ENCODE results near the gene KRTAP5-2.

GRCh38 chr11:1566381-1567051 lies 31.6 kb downstream of the KRTAP5-2 start:
- TF ChIP-seq MITF (IDR thresholded peaks at IDR 0.05): no peak
- TF ChIP-seq ATF3 (IDR thresholded peaks at IDR 0.05): no peak
- no peak for TF ChIP-seq ATF3 (CRISPR knock-in tag; conservative IDR thresholded peaks at IDR 0.05)
- no peak for TF ChIP-seq CBX5 (IDR thresholded peaks at IDR 0.05; ENCODE audit: borderline replicate concordance, low read depth)
- peak in 2 of 3 experiments; percentile 51 to 72; a peak in 4 of 6 replicates for TF ChIP-seq CTCF (IDR thresholded peaks at IDR 0.05 in 2 of 3, conservative IDR thresholded peaks at IDR 0.05 in 1 of 3; ENCODE audit: insufficient read depth in 2 of 3, low read depth in 1 of 3, low read length in 3 of 3)
- TF ChIP-seq PHF8 (IDR thresholded peaks at IDR 0.05; ENCODE audit: borderline replicate concordance, low read length): no peak
- TF ChIP-seq RCOR1 (IDR thresholded peaks at IDR 0.05; ENCODE audit: borderline replicate concordance in 1 of 2, low read depth in 2 of 2, low read length in 2 of 2): no peak
- no peak for TF ChIP-seq PRDM10 (IDR thresholded peaks at IDR 0.05; ENCODE audit: partially characterized antibody)
- no peak for TF ChIP-seq EZH2 (IDR thresholded peaks at IDR 0.05; ENCODE audit: borderline replicate concordance, low read depth, low read length)

Measured in K562 (cell line).